ENCODE results near the gene SURF4. TPM values are rescaled to one million over a fixed set of nuclear protein-coding genes. Genes with fewer than 3 reads are reported as not detected.
A peak's percentile ranks its signal among the peaks of the same experiment; 100 is the strongest.

SURF4 gene
- total RNA-seq, 2 experiments from 2014 or later: 358 to 368 TPM

DNA sequence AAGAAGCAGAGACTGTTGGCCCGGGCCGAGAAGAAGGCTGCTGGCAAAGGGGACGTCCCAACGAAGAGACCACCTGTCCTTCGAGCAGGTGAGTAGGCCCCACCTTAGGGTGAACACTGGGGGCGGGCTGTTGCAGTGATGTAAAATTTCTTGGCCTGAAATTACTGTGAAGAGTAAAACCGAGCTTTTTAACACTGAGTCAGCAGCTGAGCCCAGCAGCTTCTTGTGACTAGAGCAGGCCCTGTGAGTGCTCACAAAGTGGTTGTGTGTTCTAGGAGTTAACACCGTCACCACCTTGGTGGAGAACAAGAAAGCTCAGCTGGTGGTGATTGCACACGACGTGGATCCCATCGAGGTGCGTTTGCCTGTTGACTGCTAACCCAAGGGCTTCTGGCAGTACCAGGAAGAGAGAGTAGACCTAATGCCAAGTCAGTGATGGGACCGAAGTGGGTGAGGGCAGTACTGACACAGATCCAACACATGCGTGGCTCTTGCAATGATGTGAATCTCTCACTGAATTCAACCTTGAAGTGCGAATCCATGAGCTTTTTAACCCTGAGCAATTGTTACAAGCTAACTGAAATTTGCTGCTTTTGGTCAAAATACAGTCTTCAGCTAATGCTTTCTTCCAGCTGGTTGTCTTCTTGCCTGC lies 25.8 kb downstream of the SURF4 start:
- Mint-ChIP-seq H3K4me1 (ENCODE audit: low read depth) (peaks cover 46% of the 10 kb centered on the region), H3K27ac (peak overlapping the region; percentile 98), H3K27me3 (no peaks in the 10 kb centered on the region), H3K9me3 (no peaks in the 10 kb centered on the region), H3K4me3 (peak overlapping the region; percentile 97), H3K36me3 (peaks cover 55% of the 10 kb centered on the region)
- ChIA-PET CTCF (interaction anchor here (0.7 to 8.0 kb wide), 4 partner anchors 9 to 22 kb away, joined by 3 to 76 read pairs (median 8); no protein-coding TSS in a partner anchor), POLR2A (interaction anchor here (1.4 to 14.0 kb wide), 2 partner anchors 10 to 19 kb away, joined by 4 to 381 read pairs; no protein-coding TSS in a partner anchor)
- intact Hi-C loops (cut with micrococcal nuclease): loop anchor here (5.0 to 10.0 kb wide), 4 partner anchors 55 to 998 kb away; partner anchors contain the start of gene SETX
- DNase-seq: peak; percentile 69

DNA sequence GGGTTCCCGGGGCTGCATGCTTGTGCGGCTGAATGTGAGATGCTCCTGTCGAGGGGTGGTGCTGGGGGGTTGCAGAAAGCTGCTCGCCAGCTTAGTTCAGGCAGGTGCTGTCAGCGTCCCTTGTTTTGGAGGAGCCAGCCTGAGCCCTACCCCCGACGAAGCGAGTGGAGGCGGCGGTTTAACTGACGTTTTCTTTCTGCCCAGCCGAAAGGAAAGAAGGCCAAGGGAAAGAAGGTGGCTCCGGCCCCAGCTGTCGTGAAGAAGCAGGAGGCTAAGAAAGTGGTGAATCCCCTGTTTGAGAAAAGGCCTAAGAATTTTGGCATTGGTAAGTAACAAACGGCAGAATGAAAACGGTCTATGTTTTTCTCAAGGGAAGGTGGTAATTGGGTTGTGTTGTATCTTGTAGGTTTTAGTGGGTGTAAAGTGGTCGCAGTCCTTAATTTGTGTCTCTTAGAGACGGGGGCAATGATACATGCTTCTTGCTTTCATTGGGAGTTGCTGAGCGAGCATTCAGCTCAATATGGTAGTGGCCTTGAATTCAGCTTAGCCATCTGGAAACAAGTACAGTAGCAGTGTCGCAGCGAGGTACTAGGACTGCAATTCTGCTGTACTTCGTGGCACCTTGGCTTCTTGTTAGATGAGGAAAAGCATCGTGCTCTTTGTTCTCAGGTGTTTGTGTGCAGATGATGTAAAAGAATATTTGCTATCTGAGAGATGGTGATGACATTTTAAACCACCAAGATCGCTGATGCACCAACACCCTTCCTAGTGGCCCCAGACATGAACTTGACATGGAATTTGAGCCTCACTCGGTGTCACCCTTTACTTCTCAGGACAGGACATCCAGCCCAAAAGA lies 26.9 kb downstream of the SURF4 start:
- peak overlapping the region; percentile 98 for H3K27ac Mint-ChIP-seq
- ChIA-PET POLR2A (interaction anchor here (1.0 to 14.0 kb wide), 7 partner anchors 8 to 53 kb away, joined by 3 to 381 read pairs (median 8); partner anchors contain the start of genes STKLD1, SURF1 and SURF2), CTCF (interaction anchor here (1.2 to 8.0 kb wide), 3 partner anchors 10 to 55 kb away, joined by 3 to 76 read pairs (median 5); no protein-coding TSS in a partner anchor)
- H3K27me3 Mint-ChIP-seq: no peaks in the 10 kb centered on the region
- H3K36me3 Mint-ChIP-seq: peaks cover 55% of the 10 kb centered on the region
- no peak for DNase-seq
- intact Hi-C loops (cut with micrococcal nuclease): loop anchor here (1.0 to 5.0 kb wide), 6 partner anchors 7 to 997 kb away; partner anchors contain the start of genes SETX, STKLD1, SURF1 and SURF2
- peak overlapping the region; percentile 97 for H3K4me3 Mint-ChIP-seq
- H3K4me1 Mint-ChIP-seq (ENCODE audit: low read depth): peaks cover 38% of the 10 kb centered on the region
- H3K9me3 Mint-ChIP-seq: no peaks in the 10 kb centered on the region

DNA sequence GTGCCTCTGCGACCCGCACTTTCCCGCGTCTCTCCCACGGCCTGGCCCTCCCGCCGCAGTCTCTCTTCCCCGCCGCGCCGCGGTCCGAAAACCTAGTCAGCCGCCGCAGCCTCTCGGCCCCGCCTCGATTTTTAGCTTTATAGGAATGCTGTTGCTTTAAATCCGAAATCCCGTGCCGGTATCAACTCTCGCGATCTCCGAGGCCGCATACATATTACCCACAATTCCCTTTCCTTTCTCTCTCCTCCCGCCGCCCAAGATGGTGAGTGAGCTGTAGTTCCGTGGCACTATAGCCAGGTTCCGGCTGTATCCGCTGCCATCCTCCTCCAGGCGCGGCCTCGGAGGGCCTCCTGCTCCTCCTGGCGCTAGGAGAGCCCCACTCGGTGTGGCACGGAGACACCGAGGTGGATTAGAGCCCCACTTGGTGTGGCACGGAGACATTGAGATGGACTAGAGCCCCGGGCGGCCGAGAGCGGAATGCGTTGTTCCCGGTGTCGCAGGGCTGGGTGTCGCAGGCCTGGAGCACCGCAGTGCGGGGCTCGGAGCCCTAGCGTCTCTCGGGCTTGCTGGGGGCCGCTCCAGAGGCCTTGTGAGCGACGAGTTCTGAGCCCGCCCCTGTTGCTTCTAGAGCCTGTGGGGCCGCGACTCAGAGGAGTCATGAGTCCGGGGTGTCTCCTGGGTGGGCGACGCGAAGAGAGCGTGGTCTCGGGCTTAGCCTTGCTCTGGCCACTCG lies 27.7 kb downstream of the SURF4 start, which contains the start of the genes MED22 and RPL7A:
Gene MED22 (minus strand): TSS at position 147 of the 733 bp plus-strand sequence. CDS start 1,469 bp downstream, outside the sequence.
Gene RPL7A (plus strand): TSS at position 234 of the 733 bp plus-strand sequence. CDS start 26 bp downstream, at position 260.
- ChIA-PET POLR2A (interaction anchor here (1.0 to 14.0 kb wide), 12 partner anchors 8 to 111 kb away, joined by 3 to 381 read pairs (median 5); partner anchors contain the start of genes CACFD1, STKLD1, SURF1 and SURF2), CTCF (interaction anchor here (0.7 to 8.0 kb wide), 4 partner anchors 11 to 204 kb away, joined by 3 to 76 read pairs (median 4); no protein-coding TSS in a partner anchor)
- Mint-ChIP-seq H3K27ac (peak within 1 kb of the TSS; percentile 98), H3K4me3 (peak within 1 kb of the TSS; percentile 97), H3K4me1 (ENCODE audit: low read depth) (peaks cover 38% of the 10 kb centered on the region), H3K27me3 (no peaks in the 10 kb centered on the region), H3K36me3 (peaks cover 53% of the 10 kb centered on the region), H3K9me3 (no peaks in the 10 kb centered on the region)
- peak; percentile 96 for DNase-seq
- intact Hi-C loops (cut with micrococcal nuclease): loop anchor here (1.0 to 5.0 kb wide), 6 partner anchors 8 to 996 kb away; partner anchors contain the start of genes SETX, STKLD1, SURF1 and SURF2

DNA sequence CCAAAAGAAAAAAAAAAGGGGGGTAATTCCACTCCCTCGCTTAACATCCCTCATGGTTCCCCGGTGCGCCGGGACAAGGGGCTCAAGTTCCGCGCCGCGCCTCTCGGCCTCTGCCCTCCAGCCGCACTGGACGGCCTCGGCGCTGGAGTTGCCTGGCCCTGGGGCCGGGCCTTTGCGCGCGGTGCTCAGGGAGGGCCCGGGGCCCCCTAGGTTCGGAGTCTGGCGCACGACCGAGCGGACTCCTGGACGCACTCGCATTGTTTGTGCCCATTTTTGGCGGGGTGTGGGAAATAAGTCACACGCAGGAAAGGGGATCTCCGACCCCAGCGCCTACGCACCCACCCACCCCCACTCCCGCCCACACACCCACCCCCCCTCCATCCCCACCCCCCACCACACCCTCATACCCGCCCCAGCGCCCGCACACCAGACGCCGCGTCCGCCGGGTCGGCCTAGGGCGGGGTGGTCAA lies 28.3 kb downstream of the SURF4 start:
- Mint-ChIP-seq H3K9me3 (no peaks in the 10 kb centered on the region), H3K4me1 (ENCODE audit: low read depth) (peaks cover 38% of the 10 kb centered on the region), H3K27me3 (no peaks in the 10 kb centered on the region), H3K36me3 (peaks cover 52% of the 10 kb centered on the region), H3K27ac (peak overlapping the region; percentile 98), H3K4me3 (peak overlapping the region; percentile 97)
- CTCF ChIA-PET: interaction anchor here (0.7 to 8.0 kb wide), 4 partner anchors 12 to 204 kb away, joined by 3 to 76 read pairs (median 4); no protein-coding TSS in a partner anchor
- no peak for DNase-seq
- POLR2A ChIA-PET: interaction anchor here (1.0 to 14.0 kb wide), 13 partner anchors 8 to 112 kb away, joined by 3 to 381 read pairs (median 5); partner anchors contain the start of genes CACFD1, STKLD1, SURF1 and SURF2
- intact Hi-C loops (cut with micrococcal nuclease): loop anchor here (5.0 kb wide), 2 partner anchors 160 to 995 kb away; partner anchors contain the start of gene SETX

DNA sequence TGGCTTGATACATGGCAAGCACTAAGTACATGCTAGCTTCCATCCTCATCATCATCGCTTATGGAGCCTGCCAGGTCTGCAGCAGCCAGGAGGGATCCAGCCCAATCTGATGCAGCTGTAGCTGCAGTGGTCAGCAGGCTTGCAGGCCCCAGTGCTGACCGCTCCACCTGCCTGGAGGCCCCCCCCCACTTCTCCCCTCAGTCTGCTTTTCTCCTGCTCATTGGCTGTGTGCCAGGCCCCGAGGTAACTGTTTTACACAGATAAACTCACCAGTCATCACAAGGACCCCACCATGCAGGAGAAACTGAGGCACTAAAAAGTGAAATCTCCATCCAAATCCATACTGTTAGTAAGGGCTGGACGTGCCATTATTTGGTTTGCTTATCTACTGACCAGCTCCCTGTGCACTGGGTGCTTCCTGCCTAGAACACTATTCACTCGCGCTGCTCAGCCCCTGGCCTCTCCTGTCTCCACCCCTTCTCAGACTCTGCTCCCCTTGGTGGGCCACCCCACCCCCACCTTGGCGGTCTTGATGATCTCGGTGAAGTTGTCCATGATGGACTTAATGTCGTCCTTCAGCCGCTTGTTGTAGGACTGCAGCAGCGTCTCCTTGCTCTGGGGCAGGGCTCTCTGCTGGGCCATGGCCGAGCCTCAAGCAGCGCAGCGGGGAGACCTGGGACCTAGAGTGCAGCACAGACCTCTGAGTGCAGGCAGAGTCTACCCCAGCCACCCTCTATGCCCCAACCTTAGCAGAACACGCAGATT lies 29.7 kb downstream of the SURF4 start:
- ChIA-PET CTCF (interaction anchor here (8.0 kb wide), 1 partner anchor 26 kb away, joined by 76 read pairs; no protein-coding TSS in a partner anchor), POLR2A (interaction anchor here (1.1 to 1.6 kb wide), 4 partner anchors 14 to 31 kb away, joined by 4 to 8 read pairs (median 6); no protein-coding TSS in a partner anchor)
- Mint-ChIP-seq H3K4me3 (peak overlapping the region; percentile 97), H3K27ac (peak overlapping the region; percentile 8), H3K27me3 (no peaks in the 10 kb centered on the region), H3K36me3 (peaks cover 45% of the 10 kb centered on the region), H3K4me1 (ENCODE audit: low read depth) (peaks cover 38% of the 10 kb centered on the region), H3K9me3 (no peaks in the 10 kb centered on the region)
- intact Hi-C loops (cut with micrococcal nuclease): loop anchor here (5.0 kb wide), 2 partner anchors 159 to 994 kb away; partner anchors contain the start of gene SETX
- DNase-seq: no peak

DNA sequence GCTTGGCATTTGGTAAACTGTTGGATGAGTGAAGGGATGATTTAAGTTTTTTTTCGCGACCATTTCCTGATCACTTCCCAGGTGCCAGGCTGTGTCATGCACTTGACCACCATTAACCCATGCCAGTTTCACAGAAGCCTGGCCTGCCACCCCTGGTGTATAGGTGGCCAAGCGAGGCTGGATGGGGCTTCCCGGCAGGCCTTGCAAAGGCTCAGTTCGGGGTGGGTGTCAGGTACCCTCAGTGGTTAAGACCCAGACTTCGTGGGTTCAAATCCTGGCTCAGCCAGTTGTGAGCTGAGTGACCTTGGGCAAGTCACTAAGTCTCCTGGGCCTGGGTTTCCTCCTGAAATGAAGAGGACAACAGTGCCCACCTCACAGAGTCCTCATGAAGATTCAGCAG lies 30.3 kb downstream of the SURF4 start:
- H3K36me3 Mint-ChIP-seq: peaks cover 46% of the 10 kb centered on the region
- POLR2A ChIA-PET: interaction anchor here (1.6 kb wide), 2 partner anchors 15 to 25 kb away, joined by 6 read pairs; no protein-coding TSS in a partner anchor
- no peak for DNase-seq
- no peak overlapping the region for H3K27ac Mint-ChIP-seq
- H3K4me3 Mint-ChIP-seq: no peak overlapping the region
- intact Hi-C loops (cut with micrococcal nuclease): loop anchor here (5.0 kb wide), 2 partner anchors 158 to 993 kb away; partner anchors contain the start of gene SETX
- H3K27me3 Mint-ChIP-seq: no peaks in the 10 kb centered on the region
- H3K4me1 Mint-ChIP-seq (ENCODE audit: low read depth): peaks cover 38% of the 10 kb centered on the region
- CTCF ChIA-PET: interaction anchor here (8.0 kb wide), 1 partner anchor 27 kb away, joined by 76 read pairs; no protein-coding TSS in a partner anchor
- H3K9me3 Mint-ChIP-seq: no peaks in the 10 kb centered on the region

DNA sequence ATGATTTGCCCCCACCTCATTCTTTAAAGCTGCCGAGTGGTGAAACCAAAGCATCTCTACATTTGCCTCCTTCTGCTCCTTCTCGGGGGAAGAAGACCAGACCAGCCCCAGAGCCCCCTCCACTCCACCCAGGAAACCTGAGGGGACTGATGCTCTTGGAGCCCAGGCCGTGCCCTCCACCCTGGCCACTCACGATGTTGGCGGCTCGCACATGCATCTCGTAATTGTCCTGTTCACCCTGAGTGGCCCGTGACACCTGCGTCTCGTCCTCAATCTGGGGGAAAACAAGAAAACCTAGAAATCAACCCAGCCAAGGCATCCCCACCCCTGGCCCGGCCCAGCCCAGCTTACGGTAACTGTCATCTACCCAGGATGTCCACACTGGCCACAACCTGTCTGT lies 30.9 kb downstream of the SURF4 start:
- no peak overlapping the region for H3K27ac Mint-ChIP-seq
- ChIA-PET CTCF (no interaction called here), POLR2A (no interaction called here)
- peaks cover 43% of the 10 kb centered on the region for H3K36me3 Mint-ChIP-seq
- no peaks in the 10 kb centered on the region for H3K27me3 Mint-ChIP-seq
- DNase-seq: no peak
- H3K4me1 Mint-ChIP-seq (ENCODE audit: low read depth): peaks cover 37% of the 10 kb centered on the region
- intact Hi-C loops (cut with micrococcal nuclease): loop anchor here (5.0 kb wide), 2 partner anchors 158 to 993 kb away; partner anchors contain the start of gene SETX
- H3K9me3 Mint-ChIP-seq: no peaks in the 10 kb centered on the region
- H3K4me3 Mint-ChIP-seq: no peak overlapping the region

DNA sequence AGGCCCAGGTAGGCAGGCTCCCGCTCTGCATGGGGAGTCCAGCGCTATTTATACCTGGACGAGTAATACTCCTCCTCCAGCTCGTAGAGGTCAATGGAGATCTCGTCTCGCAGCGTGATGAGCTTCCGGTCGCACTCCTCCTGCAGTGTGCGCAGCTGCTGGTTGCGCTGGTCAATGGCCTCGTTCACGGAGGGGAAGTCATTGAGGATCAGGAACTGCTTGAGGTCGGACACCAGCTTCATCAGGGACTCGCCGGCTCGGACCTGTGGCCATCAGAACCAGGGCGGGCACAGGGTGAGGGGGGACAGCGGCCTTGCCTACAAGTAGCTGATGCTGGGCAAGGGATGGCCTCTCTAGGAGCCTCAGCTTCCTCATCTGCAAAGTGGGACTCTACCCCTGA lies 31.8 kb downstream of the SURF4 start:
- H3K4me3 Mint-ChIP-seq: no peak overlapping the region
- no peak overlapping the region for H3K27ac Mint-ChIP-seq
- H3K36me3 Mint-ChIP-seq: peaks cover 36% of the 10 kb centered on the region
- H3K27me3 Mint-ChIP-seq: no peaks in the 10 kb centered on the region
- ChIA-PET CTCF (interaction anchor here (0.9 kb wide), 1 partner anchor 143 kb away, joined by 3 read pairs; no protein-coding TSS in a partner anchor), POLR2A (no interaction called here)
- H3K9me3 Mint-ChIP-seq: no peaks in the 10 kb centered on the region
- intact Hi-C loops (cut with micrococcal nuclease): no loop called here
- H3K4me1 Mint-ChIP-seq (ENCODE audit: low read depth): peaks cover 28% of the 10 kb centered on the region
- DNase-seq: no peak

DNA sequence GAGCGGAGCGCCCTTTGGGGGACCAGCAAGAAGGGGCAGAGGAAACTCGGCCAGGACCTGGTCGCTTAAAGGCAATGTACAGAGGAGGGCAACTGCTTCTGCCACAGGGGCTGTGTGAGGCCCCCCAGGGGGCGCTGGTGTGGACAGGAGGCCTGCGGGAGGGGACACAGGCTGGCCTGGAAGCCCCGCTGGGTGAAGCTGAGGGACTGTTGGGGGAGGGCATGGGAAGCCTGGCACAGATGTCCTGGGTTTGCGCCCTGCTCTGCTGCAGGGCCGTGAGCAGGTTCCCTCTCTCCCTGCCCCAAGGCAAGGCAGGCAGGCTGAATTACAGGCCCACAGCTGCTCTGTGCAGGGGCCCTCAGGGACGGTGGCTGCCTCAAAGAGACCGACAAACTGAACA lies 33.3 kb downstream of the SURF4 start:
- intact Hi-C loops (cut with micrococcal nuclease): no loop called here
- ChIA-PET CTCF (interaction anchor here (0.9 to 1.9 kb wide), 5 partner anchors 8 to 32 kb away, joined by 3 to 8 read pairs (median 3); partner anchors contain the start of genes SURF1 and SURF2), POLR2A (interaction anchor here (0.6 kb wide), 1 partner anchor 17 kb away, joined by 3 read pairs; no protein-coding TSS in a partner anchor)
- no peaks in the 10 kb centered on the region for H3K9me3 Mint-ChIP-seq
- no peak overlapping the region for H3K27ac Mint-ChIP-seq
- no peak overlapping the region for H3K4me3 Mint-ChIP-seq
- no peak for DNase-seq
- H3K36me3 Mint-ChIP-seq: peaks cover 29% of the 10 kb centered on the region
- H3K27me3 Mint-ChIP-seq: no peaks in the 10 kb centered on the region
- peaks cover 25% of the 10 kb centered on the region for H3K4me1 Mint-ChIP-seq (ENCODE audit: low read depth)

DNA sequence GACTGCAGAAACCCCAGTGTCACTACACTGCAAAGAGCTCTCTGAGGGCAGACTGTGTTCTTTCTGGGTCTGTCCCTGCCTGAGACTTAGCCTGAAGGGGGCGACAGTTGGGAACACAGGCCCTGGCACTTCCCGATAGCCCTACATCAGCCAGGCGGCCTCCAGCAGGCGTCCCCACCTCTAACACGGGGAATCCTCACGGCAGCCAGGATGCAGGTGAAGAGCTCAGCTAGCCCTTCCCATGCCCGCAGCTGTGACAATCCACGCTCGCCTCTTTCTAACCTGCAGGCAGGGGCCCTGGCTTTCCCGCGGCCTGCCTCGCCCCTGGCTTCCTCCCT lies 33.8 kb downstream of the SURF4 start:
- Mint-ChIP-seq H3K4me3 (no peak overlapping the region), H3K27ac (no peak overlapping the region), H3K9me3 (no peaks in the 10 kb centered on the region), H3K4me1 (ENCODE audit: low read depth) (peaks cover 27% of the 10 kb centered on the region), H3K27me3 (no peaks in the 10 kb centered on the region), H3K36me3 (peaks cover 28% of the 10 kb centered on the region)
- DNase-seq: no peak
- ChIA-PET POLR2A (no interaction called here), CTCF (interaction anchor here (1.0 to 1.9 kb wide), 7 partner anchors 9 to 72 kb away, joined by 3 to 8 read pairs (median 3); partner anchors contain the start of genes SURF1 and SURF2)
- intact Hi-C loops (cut with micrococcal nuclease): no loop called here
